Ascending aorta (tissue), 2 donors: ENCODE results near the gene CATSPERD. TPM values are rescaled to one million over a fixed set of nuclear protein-coding genes. Genes with fewer than 3 reads are reported as not detected.
A peak's percentile ranks its signal among the peaks of the same experiment; 100 is the strongest.

ENCODE experiments used
- DNase-seq, 2 donors: peaks; one replicate each; pipeline ENCODE4 v3.0.0-alpha.2; 2019; ENCODE audit warnings: low spot score in 2 of 2
- H3K27ac ChIP-seq, 2 donors: fragments of 200-600 bp; sonication (generic); one replicate each; pipeline ENCODE4 v1.5.1; 2016 to 2017; ENCODE audit warnings: mild to moderate bottlenecking in 1 of 2
- H3K27me3 ChIP-seq: fragments of 200-600 bp; sonication (generic); one replicate; pipeline ENCODE4 v1.5.1; 2017
- H3K36me3 ChIP-seq, 2 donors: fragments of 200-600 bp; sonication (generic); one replicate each; pipeline ENCODE4 v1.5.1; 2016
- H3K4me1 ChIP-seq, 2 donors: fragments of 200-600 bp; sonication (generic); one replicate each; pipeline ENCODE4 v1.5.1; 2016 to 2017; ENCODE audit warnings: mild to moderate bottlenecking in 1 of 2
- H3K4me3 ChIP-seq, 2 donors: fragments of 200-600 bp; sonication (generic); one replicate each; pipeline ENCODE4 v1.5.1; 2016 to 2017; ENCODE audit warnings: mild to moderate bottlenecking in 1 of 2
- H3K9me3 ChIP-seq, 2 donors: fragments of 200-600 bp; sonication (generic); one replicate each; pipeline ENCODE4 v1.5.1; 2016
- intact Hi-C: fragments of 100-400 bp; cut with DNase I; formaldehyde crosslinking; loops from one replicate; pipeline ENCODE4 v1.15.1; 2023
- total RNA-seq: library from RNA; depleted of rRNA; stranded (reverse); fragments of >200 nt; gene quantifications from one replicate; pipeline ENCODE4 v1.1.0, GENCODE V29; 2016
- TF ChIP-seq, protein P1 (sequence below), 3 experiments: fragments of 200-600 bp in 2 of 3; fragments of 450-650 bp in 1 of 3; sonication (generic) in 2 of 3; IDR thresholded peaks; one replicate each; pipeline ENCODE4 v1.5.1; 2016 to 2019; ENCODE audit warnings: antibody characterized with exemption in 3 of 3, mild to moderate bottlenecking in 1 of 3, moderate library complexity in 1 of 3

CATSPERD gene
- total RNA-seq, 1 donor from 2014 or later: not detected

DNA sequence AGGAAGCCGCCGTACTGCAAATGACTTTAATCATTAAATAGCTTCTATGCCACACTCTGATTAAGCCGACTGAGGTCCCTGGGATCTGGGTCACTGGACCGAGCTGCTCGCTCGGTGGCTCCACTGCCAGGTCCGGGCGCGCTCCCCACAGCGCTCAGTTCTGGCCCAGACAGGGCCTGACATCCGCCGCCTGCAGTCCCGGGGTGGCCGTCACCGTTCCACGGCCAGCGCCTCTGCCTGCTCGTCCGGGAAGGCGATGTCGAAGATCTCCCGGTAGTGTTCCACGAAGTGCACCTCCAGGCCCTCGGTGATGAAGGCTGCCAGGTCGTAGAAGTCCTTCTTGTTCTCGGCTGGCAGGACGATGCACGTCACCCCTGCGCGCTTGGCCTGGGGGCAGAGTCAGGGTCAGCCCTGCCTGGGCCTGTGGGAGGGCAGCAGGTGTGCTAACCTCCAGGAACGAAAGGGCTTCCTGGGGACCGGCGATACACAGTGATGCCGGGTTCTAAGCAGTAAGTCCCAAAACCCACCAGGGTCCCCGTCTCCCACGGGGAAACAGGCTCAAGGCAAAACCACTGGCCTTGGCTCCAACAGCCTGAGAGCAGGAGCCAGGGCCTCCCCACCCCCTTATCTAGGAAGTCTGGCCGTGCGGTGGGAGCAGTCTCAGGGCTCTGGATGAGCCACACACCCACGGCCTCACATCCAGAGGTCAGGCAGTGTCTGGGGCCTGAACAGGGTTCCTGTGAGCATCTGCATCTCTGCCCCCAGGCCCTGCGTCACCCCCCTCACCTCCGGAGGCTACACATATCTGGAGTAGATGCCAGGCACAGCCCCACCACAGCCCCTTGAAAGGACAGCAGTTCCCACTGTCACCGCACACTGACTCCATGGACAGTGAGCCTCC is 28.4 kb upstream of the CATSPERD start:
- no peaks in the 10 kb centered on the region for H3K9me3 ChIP-seq
- TF ChIP-seq, protein P1, sequence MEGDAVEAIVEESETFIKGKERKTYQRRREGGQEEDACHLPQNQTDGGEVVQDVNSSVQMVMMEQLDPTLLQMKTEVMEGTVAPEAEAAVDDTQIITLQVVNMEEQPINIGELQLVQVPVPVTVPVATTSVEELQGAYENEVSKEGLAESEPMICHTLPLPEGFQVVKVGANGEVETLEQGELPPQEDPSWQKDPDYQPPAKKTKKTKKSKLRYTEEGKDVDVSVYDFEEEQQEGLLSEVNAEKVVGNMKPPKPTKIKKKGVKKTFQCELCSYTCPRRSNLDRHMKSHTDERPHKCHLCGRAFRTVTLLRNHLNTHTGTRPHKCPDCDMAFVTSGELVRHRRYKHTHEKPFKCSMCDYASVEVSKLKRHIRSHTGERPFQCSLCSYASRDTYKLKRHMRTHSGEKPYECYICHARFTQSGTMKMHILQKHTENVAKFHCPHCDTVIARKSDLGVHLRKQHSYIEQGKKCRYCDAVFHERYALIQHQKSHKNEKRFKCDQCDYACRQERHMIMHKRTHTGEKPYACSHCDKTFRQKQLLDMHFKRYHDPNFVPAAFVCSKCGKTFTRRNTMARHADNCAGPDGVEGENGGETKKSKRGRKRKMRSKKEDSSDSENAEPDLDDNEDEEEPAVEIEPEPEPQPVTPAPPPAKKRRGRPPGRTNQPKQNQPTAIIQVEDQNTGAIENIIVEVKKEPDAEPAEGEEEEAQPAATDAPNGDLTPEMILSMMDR (IDR thresholded peaks at IDR 0.05): no peak
- peaks cover 54 to 56% of the 10 kb centered on the region in 2 donors for H3K36me3 ChIP-seq
- DNase-seq: no peak
- peaks cover 5 to 11% of the 10 kb centered on the region in 2 donors for H3K4me1 ChIP-seq
- peak overlapping the region; percentile 85 to 88 for H3K27ac ChIP-seq
- intact Hi-C loops: loop anchor here (2.0 kb wide), 1 partner anchor 69 kb away; the partner anchor contains the start of genes SAFB and SAFB2
- H3K4me3 ChIP-seq: peak overlapping the region; percentile 65 to 70
- no peaks in the 10 kb centered on the region for H3K27me3 ChIP-seq

DNA sequence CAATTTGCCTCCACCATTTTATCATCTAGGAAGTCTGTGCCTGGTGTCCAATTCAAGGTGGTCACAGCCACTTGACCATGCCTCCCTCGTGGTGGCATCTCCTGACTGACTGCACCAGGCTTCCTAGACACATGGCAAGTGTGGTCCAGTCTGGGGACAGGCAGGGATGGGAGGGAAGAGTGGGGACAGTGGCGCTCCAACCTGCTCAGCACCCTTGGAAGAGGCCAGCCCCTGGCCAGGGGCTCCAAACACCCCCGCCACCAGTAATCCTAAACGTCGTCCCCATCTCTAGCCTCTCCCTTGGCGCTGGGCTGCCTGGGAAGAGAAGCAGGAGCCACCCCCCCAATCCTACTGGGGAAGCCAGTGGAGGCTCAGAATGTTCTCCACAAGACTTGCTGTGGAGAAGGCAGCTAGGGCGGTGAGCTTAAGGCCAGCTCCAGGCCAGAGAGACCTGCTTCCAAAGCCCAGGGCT is 27.7 kb upstream of the CATSPERD start:
- DNase-seq: no peak
- H3K4me1 ChIP-seq: peaks cover 5 to 11% of the 10 kb centered on the region in 2 donors
- no peaks in the 10 kb centered on the region for H3K27me3 ChIP-seq
- intact Hi-C loops: no loop called here
- no peak overlapping the region for H3K27ac ChIP-seq
- TF ChIP-seq, protein P1 (IDR thresholded peaks at IDR 0.05): no peak
- no peak overlapping the region for H3K4me3 ChIP-seq
- H3K9me3 ChIP-seq: no peaks in the 10 kb centered on the region
- H3K36me3 ChIP-seq: peaks cover 55 to 58% of the 10 kb centered on the region in 2 donors

DNA sequence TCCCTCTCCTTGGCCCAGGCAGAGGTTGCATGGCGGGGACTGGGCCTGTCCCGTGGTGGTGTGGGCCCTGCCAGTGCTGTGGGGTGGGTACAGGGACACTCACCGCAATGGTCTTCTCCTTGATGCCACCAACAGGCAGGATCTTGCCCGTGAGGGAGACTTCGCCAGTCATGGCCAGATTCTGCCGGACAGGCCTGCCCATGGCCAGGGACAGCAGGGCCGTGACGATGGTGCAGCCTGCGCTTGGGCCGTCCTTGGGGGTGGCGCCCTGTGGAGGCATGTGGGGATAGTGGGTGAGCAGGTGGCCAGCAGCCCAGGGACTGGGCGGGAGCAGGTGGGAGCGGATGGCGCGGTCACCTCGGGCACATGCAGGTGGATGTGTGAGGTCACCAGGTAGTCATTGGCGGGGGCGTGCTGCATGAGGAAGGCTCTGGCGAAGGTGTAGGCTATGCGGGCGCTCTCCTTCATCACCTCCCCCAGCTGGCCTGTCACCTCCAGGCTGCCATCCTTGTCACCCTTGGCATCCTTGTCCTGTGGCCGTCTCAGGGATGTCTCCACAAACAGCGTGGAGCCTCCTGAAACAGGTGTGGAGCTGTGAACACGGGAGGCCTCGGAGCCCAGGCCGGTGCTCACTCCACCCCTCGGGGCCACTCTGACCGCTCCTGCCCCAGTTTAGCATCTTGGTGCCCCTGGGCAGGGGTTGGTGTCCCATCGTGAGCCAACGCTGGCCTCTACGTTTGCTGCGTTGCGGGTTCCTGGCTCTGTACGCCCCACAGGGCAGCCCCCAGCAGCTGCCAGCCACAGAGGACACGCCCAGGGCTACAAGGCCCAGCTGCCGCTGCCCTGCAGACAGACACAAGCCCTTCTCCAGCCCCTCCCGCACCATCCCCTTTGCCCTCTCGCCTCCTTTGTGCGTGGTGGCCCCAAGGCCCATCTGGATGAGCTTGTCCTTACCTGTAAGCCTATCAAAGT is 27.0 kb upstream of the CATSPERD start:
- TF ChIP-seq, protein P1 (IDR thresholded peaks at IDR 0.05): no peak
- Histone ChIP-seq H3K27ac (no peak overlapping the region), H3K4me1 (peaks cover 5 to 11% of the 10 kb centered on the region in 2 donors), H3K9me3 (no peaks in the 10 kb centered on the region), H3K36me3 (peaks cover 62 to 65% of the 10 kb centered on the region in 2 donors), H3K27me3 (no peaks in the 10 kb centered on the region), H3K4me3 (no peak overlapping the region)
- intact Hi-C loops: no loop called here
- no peak for DNase-seq

DNA sequence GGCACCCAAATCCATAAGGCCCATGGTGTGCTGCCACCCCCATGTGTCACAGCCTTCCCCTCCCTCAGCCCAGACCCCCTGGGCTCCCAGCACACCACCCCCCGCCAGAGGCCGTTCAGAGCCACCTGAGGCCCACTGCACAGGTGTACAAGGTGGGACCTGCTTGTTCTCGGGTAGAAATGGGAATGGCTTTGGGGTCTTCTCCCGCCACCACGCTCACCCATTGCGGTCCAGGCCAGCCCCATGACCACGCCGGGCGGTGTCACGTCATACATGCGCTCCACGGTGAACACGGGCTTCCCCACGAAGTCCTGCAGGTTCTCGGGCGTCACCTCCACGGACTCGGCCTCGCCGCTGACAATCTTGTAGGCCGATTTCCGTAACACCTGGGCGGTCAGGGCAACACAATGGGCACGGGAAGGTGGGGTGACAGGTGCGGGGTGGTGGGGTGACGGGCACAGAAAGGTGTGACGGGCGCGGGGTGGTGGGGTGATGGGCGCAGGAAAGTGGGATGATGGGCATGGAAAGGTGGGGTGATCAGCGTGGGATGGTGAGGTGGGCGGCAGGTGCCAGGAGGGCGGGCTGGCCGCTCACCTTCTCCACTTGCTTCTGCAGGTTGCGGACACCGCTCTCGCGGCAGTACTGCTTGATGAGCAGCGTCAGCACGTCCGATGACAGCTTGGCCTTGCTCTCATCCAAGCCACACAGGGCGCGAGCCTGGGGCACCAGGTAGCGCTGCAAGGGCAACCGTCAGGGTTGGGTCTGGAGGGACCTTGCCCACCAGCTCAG is 26.1 kb upstream of the CATSPERD start:
- no peaks in the 10 kb centered on the region for H3K9me3 ChIP-seq
- peaks cover 5 to 11% of the 10 kb centered on the region in 2 donors for H3K4me1 ChIP-seq
- H3K36me3 ChIP-seq: peaks cover 69 to 74% of the 10 kb centered on the region in 2 donors
- intact Hi-C loops: no loop called here
- no peak for DNase-seq
- TF ChIP-seq, protein P1 (IDR thresholded peaks at IDR 0.05): no peak
- H3K4me3 ChIP-seq: no peak overlapping the region
- H3K27ac ChIP-seq: no peak overlapping the region
- no peaks in the 10 kb centered on the region for H3K27me3 ChIP-seq
